Caco-2 (cell line): ENCODE measurements around the gene OTOG. TPM values are rescaled to one million over a fixed set of nuclear protein-coding genes. Genes with fewer than 3 reads are reported as not detected.

ENCODE experiments used
- BruUV-seq: library from RNA; stranded (reverse); fragments of 400-500 nt; replicated peaks from 2 replicates; lab custom pipeline; 2021; lab: Mats Ljungman, UMichigan
- CTCF ChIA-PET: fragments of 300-600 bp; sonication (Branson Sonifier 250); formaldehyde crosslinking; loops from one replicate; lab custom pipeline; 2022; ENCODE audit warnings: antibody characterized with exemption; lab: Charles Lee
- POLR2A ChIA-PET: fragments of 300-600 bp; sonication (Branson Sonifier 250); formaldehyde crosslinking; loops from one replicate; lab custom pipeline; 2022; ENCODE audit warnings: antibody characterized with exemption; lab: Charles Lee
- DNase-seq, 2 experiments: peaks; one replicate each; pipeline versions ENCODE4 v3.0.0 to v3.0.0-alpha.2; 2020 to 2022
- H3K27me3 ChIP-seq: replicated peaks from 2 replicates; pipeline ENCODE4 v1.6.0; 2011; ENCODE audit warnings: low read length; ENCODE audit not compliant: control insufficient read depth, insufficient read depth
- H3K36me3 ChIP-seq: 2 replicates; pipeline ENCODE4 v1.5.1; 2011; ENCODE audit warnings: low read length; ENCODE audit not compliant: control insufficient read depth, insufficient read depth
- H3K4me1 ChIP-seq: fragments of 250-450 bp; sonication (Bioruptor Pico); 2 replicates; pipeline ENCODE4 v1.5.1; 2020; ENCODE audit warnings: mild to moderate bottlenecking
- H3K4me3 ChIP-seq: 2 replicates; pipeline ENCODE4 v1.5.1; 2011; ENCODE audit warnings: low read depth, mild to moderate bottlenecking, control low read depth, low read length
- H3K9me3 ChIP-seq: fragments of 250-450 bp; sonication (Bioruptor Pico); 2 replicates; pipeline ENCODE4 v1.5.1; 2020; ENCODE audit warnings: mild to moderate bottlenecking, moderate library complexity
- H3K27ac Mint-ChIP-seq: one replicate; pipeline ENCODE4 v1.8.0; 2022; ENCODE audit warnings: mixed read lengths; ENCODE audit not compliant: unreplicated experiment
- H3K27me3 Mint-ChIP-seq: one replicate; pipeline ENCODE4 v1.8.0; 2022; ENCODE audit warnings: mixed read lengths; ENCODE audit not compliant: insufficient read depth, unreplicated experiment
- H3K36me3 Mint-ChIP-seq: one replicate; pipeline ENCODE4 v1.8.0; 2022; ENCODE audit warnings: mild to moderate bottlenecking, mixed read lengths; ENCODE audit not compliant: insufficient read depth, unreplicated experiment
- H3K4me1 Mint-ChIP-seq: one replicate; pipeline ENCODE4 v1.8.0; 2022; ENCODE audit warnings: low read depth, mixed read lengths; ENCODE audit not compliant: unreplicated experiment
- H3K4me3 Mint-ChIP-seq: one replicate; pipeline ENCODE4 v1.8.0; 2022; ENCODE audit warnings: mild to moderate bottlenecking, moderate library complexity, mixed read lengths; ENCODE audit not compliant: unreplicated experiment
- H3K9me3 Mint-ChIP-seq: one replicate; pipeline ENCODE4 v1.8.0; 2022; ENCODE audit warnings: mixed read lengths; ENCODE audit not compliant: unreplicated experiment
- intact Hi-C: fragments of 100-400 bp; cut with micrococcal nuclease; formaldehyde crosslinking; loops from one replicate; pipeline ENCODE4 v1.10.0; 2022; ENCODE audit not compliant: unreplicated experiment
- total RNA-seq: library from RNA; stranded (reverse); gene quantifications from 2 replicates; pipeline ENCODE4 v1.2.3, GENCODE V29; 2022
- TF ChIP-seq, protein P1 (sequence below), 2 experiments: fragments of 200-600 bp in 1 of 2; IDR thresholded peaks; 1 replicate in 1 of 2; 2 replicates in 1 of 2; pipeline versions ENCODE4 v1.5.1 to v1.8.0; 2011 to 2022; ENCODE audit warnings: antibody characterized with exemption in 1 of 2, control low read depth in 1 of 2, inconsistent platforms in 1 of 2, low read depth in 1 of 2, low read length in 1 of 2, mild to moderate bottlenecking in 1 of 2, moderate library complexity in 1 of 2; ENCODE audit not compliant: insufficient read depth in 1 of 2, severe bottlenecking in 1 of 2, unreplicated experiment in 1 of 2

OTOG gene
- total RNA-seq, 1 experiment from 2014 or later: 0.95 TPM

DNA sequence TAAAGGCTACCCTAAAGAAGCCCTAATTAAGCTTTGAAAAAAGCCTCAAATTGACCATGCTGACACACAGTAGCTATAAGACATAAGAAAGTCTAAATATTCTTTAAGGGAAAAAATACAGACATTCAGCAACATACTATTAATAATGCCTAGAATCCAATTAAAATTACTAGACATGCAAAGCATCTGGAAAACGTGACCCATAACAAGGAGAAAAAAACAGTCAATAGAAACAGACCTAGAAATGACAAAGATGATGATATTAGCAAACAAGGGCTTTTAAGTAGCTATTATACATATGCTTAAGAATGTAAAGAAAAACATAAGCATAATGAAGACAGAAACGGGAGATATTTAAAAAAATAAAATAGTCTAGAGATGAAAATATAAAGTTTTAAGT, 108.6 kb downstream of the OTOG start:
- H3K4me3 ChIP-seq: no peak overlapping the region
- POLR2A ChIA-PET: no interaction called here
- no peaks in the 10 kb centered on the region for H3K36me3 ChIP-seq
- no peak for DNase-seq
- TF ChIP-seq, protein P1, sequence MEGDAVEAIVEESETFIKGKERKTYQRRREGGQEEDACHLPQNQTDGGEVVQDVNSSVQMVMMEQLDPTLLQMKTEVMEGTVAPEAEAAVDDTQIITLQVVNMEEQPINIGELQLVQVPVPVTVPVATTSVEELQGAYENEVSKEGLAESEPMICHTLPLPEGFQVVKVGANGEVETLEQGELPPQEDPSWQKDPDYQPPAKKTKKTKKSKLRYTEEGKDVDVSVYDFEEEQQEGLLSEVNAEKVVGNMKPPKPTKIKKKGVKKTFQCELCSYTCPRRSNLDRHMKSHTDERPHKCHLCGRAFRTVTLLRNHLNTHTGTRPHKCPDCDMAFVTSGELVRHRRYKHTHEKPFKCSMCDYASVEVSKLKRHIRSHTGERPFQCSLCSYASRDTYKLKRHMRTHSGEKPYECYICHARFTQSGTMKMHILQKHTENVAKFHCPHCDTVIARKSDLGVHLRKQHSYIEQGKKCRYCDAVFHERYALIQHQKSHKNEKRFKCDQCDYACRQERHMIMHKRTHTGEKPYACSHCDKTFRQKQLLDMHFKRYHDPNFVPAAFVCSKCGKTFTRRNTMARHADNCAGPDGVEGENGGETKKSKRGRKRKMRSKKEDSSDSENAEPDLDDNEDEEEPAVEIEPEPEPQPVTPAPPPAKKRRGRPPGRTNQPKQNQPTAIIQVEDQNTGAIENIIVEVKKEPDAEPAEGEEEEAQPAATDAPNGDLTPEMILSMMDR (IDR thresholded peaks at IDR 0.05; ENCODE audit: insufficient read depth in 1 of 2, low read depth in 1 of 2, low read length in 1 of 2, severe bottlenecking in 1 of 2, unreplicated experiment in 1 of 2): no peak
- no peaks in the 10 kb centered on the region for H3K27me3 ChIP-seq
- Mint-ChIP-seq H3K4me1 (no peaks in the 10 kb centered on the region), H3K4me3 (no peak overlapping the region), H3K9me3 (peaks cover 13% of the 10 kb centered on the region), H3K27me3 (peaks cover 28% of the 10 kb centered on the region), H3K36me3 (no peaks in the 10 kb centered on the region), H3K27ac (no peak overlapping the region)
- H3K9me3 ChIP-seq: no peaks in the 10 kb centered on the region; the same call in 1 of the 2 replicates
- no TSS peak for BruUV-seq
- CTCF ChIA-PET: no interaction called here
- H3K4me1 ChIP-seq: no peaks in the 10 kb centered on the region
- intact Hi-C loops: no loop called here

DNA sequence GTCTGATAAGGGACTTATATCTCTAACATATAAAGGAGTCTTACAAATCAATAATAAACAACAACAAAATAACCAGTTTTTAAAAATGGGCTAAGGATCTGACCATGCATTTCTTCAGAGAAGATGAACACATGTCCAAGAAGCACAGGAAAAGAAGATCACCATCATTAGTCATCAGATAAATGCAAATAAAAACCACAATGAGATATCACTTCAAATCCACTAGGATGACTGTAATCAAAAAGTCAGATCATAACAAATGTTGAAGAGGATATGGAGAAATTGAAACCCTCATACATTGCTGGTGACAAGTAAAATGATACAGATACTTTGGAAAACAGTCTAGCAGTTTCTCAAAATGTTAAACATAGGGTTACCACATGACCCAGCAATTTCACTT, 111.2 kb downstream of the OTOG start:
- POLR2A ChIA-PET: no interaction called here
- no peaks in the 10 kb centered on the region for H3K27me3 ChIP-seq
- TF ChIP-seq, protein P1 (IDR thresholded peaks at IDR 0.05; ENCODE audit: insufficient read depth in 1 of 2, low read depth in 1 of 2, low read length in 1 of 2, severe bottlenecking in 1 of 2, unreplicated experiment in 1 of 2): no peak
- no peaks in the 10 kb centered on the region for H3K4me1 ChIP-seq
- BruUV-seq: no TSS peak
- no peaks in the 10 kb centered on the region for H3K36me3 ChIP-seq
- H3K4me3 Mint-ChIP-seq: no peak overlapping the region
- no peak overlapping the region for H3K27ac Mint-ChIP-seq
- no peaks in the 10 kb centered on the region for H3K4me1 Mint-ChIP-seq
- peaks cover 13% of the 10 kb centered on the region for H3K9me3 Mint-ChIP-seq
- H3K36me3 Mint-ChIP-seq: no peaks in the 10 kb centered on the region
- CTCF ChIA-PET: no interaction called here
- no peak for DNase-seq
- no peak overlapping the region for H3K4me3 ChIP-seq
- peaks cover 20% of the 10 kb centered on the region for H3K27me3 Mint-ChIP-seq
- intact Hi-C loops: no loop called here
- H3K9me3 ChIP-seq: no peaks in the 10 kb centered on the region; the same call in 1 of the 2 replicates

- Histone ChIP-seq H3K4me1 (no peaks in the 10 kb centered on the region), H3K4me3 (no peak overlapping the region), H3K36me3 (no peaks in the 10 kb centered on the region), H3K27me3 (peaks cover 2% of the 10 kb centered on the region), H3K9me3 (no peaks in the 10 kb centered on the region)
- peaks cover 43% of the 10 kb centered on the region for H3K27me3 Mint-ChIP-seq
- no peak overlapping the region for H3K4me3 Mint-ChIP-seq
- no peak for DNase-seq
- BruUV-seq: no TSS peak
- ChIA-PET POLR2A (no interaction called here), CTCF (interaction anchor here (0.6 kb wide), 1 partner anchor 65 kb away, joined by 3 read pairs; no protein-coding TSS in a partner anchor)
- no peak overlapping the region for H3K27ac Mint-ChIP-seq
- intact Hi-C loops: no loop called here
- H3K4me1 Mint-ChIP-seq: no peaks in the 10 kb centered on the region
- TF ChIP-seq, protein P1 (IDR thresholded peaks at IDR 0.05; ENCODE audit: insufficient read depth in 1 of 2, low read depth in 1 of 2, low read length in 1 of 2, severe bottlenecking in 1 of 2, unreplicated experiment in 1 of 2): no peak
- no peaks in the 10 kb centered on the region for H3K9me3 Mint-ChIP-seq
- no peaks in the 10 kb centered on the region for H3K36me3 Mint-ChIP-seq
These were observed 121.1 kb downstream of the OTOG start for GRCh38 chr11:17668166-17668565.
